HS-5 (cell line): ENCODE results near the gene SETBP1.
"Not testable (repeated sequence)": the region's sequence is repeated elsewhere in the genome, so short reads cannot be mapped to it uniquely, and the experiment has no call there.

Experiments used
- DNase-seq: peaks from one replicate; pipeline ENCODE4 v3.0.0-alpha.2; 2012; ENCODE audit warnings: low read depth

Gene SETBP1

DNA sequence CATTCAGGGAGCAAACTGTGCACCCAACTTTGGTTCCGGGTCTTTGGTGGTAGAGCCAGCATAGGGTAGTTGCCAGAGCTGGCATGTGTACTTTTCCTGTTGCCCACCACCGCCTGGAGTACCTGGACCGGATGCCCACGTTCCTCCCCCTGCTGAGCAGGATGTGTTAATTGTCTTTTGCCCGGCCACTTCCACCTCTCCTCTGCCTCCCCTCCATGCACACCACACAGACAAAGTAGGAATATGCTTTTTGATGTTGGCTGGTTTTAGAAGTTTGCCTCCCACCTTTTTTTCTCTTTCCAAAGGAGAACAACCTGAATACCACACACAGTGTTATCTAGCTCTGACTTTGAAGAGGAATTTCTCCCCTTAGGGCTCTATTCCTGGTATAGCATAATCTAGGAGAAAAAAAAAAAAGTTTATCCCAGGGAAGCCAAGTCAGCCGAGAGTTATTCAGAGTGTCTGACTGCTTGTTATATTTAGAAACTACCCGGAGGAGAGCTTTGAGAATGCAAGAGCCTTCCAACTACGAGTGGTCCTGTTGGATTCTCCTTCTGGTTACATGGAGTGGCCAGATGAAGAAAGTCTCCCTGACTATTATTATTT lies 111.9 kb downstream of the SETBP1 start:
- no peak for DNase-seq

- DNase-seq, result no peak
Measured at GRCh38 chr18:44793194-44793593, 112.5 kb downstream of the SETBP1 start.

DNA sequence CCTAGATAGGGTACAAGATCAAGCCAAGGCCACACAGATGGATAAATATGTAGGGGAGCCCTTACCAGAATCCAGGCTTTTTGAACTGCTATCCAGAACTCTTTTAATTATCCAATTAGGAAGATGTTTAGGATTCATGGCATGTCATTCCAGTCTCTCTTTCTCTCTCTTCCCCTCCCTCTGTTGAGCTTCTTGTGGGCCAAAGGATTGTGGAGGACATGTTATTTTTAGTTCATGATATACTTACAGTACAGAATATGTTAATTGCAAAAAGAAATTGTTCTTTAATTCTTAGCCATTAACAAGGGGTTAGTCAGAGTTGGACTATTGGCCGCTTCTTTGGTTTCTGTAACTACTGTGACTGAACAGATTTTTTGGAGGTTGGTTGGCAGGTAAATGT lies 113.0 kb downstream of the SETBP1 start:
- DNase-seq, result no peak

GRCh38 chr18:44795241-44795640 lies 114.6 kb downstream of the SETBP1 start:
- no peak for DNase-seq

- no peak for DNase-seq
Measured at GRCh38 chr18:44796429-44797428, 116.0 kb downstream of the SETBP1 start.

DNA sequence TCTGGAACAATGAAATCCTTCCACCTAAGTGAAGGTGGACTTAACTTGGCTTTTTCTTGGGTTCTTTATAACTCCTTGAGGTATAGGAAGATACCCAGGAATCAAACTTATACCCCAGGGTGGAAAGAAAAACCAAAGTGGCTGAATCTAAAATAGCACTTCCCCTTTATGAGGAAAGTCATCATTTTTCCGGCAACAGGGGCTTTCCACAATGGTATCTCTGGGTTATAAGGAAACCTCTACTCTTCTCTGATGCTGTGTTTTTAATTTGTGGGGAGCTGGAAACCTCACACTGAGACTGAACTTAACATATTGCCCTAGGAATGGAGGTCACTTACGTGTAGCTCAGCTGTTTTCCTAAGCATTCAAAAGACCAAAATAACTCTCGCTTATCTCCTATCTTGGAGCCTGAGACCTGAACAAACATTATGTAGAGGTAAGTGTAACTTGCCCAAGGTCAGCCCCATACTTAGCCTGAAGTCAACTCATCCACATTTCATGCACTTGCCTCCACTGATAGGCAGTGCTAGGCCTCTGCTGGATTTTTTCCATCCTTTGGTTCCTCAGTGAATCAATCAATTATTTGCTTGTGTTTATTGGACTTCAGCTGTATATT lies 117.9 kb downstream of the SETBP1 start:
- no peak for DNase-seq

DNA sequence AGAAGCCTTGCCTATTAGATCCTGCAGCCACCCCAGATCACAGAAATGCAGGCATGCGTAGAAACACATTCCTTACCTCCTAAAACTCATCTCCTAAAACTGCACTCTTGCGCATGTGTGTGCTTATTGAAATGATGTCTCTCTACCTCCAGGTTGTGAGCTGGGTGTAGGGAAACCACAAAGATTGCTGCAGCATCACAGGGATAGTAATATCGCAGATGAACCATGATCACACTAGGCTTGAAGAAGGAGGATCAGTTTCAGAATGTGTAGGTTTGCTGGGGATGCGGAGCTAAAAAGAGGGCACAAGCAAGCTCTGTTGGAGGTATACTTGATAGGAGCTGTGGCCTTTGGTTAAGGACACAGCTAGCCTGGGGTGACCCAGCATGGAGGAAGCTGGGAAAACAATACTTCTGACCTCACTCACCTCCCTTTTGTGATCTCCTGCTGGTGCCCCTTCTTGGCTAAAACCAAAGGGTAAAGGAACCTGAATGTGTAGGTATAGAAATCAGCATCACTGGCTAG lies 118.8 kb downstream of the SETBP1 start:
- no peak for DNase-seq

- DNase-seq, result no peak
Measured at GRCh38 chr18:44799907-44800421, 119.3 kb downstream of the SETBP1 start.

DNA sequence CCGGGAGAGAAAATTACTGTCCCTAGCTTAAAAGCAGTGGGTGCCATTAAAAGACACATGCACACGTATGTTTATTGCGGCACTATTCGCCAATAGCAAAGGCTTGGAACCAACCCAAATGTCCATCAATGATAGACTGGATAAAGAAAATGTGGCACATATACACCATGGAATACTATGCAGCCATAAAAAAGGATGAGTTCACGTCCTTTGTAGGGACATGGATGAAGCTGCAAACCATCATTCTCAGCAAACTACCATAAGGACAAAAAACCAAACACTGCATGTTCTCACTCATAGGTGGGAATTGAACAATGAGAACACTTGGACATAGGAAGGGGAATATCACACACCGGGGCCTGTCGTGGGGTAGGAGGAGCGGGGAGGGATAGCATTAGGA lies 120.1 kb downstream of the SETBP1 start:
- DNase-seq, result not testable (repeated sequence)

DNA sequence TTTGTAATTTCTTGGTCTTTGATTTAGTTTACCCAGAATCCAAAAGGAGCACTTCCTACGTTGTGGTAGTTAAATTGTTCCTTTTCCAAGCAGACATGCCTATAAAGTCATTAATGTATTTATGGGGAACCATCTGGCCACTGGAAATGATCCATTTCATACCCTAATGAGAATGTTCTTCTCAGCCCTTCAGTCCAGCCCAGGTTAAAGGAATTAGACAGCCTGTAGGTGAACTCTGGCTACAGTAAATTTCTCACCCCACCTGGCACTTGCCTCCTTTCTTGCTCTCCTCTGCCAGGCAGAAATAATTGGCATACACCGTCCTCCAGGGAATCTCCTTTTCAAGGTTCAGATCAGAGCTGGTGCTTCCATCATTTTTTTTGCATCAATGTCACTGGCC lies 121.1 kb downstream of the SETBP1 start:
- DNase-seq, result no peak

DNA sequence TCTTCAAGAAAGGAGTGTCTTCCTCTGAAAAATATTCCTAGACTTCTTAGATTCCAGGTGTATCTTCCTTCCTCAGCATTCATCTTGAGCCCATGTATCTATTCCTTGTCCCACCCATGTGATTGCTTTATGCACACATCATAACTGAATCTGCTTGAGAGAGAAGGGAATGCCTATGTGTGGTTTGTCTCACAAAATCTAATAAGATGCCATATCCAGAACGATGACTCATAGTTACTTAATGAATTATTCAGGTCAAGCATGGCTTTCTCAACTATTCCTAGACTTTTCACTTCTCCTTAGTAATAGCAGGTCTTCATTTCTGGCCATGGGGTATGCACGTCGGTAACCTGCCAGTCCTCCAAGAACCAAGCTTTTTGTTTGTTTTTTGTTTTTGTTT lies 121.8 kb downstream of the SETBP1 start:
- no peak for DNase-seq

- no peak for DNase-seq
Measured at GRCh38 chr18:44803019-44803650, 122.4 kb downstream of the SETBP1 start.

GRCh38 chr18:44804033-44804432 lies 123.3 kb downstream of the SETBP1 start:
- DNase-seq, result no peak

GRCh38 chr18:44805176-44805575 lies 124.5 kb downstream of the SETBP1 start:
- DNase-seq, result no peak

GRCh38 chr18:44805643-44806042 lies 125.0 kb downstream of the SETBP1 start:
- no peak for DNase-seq

DNA sequence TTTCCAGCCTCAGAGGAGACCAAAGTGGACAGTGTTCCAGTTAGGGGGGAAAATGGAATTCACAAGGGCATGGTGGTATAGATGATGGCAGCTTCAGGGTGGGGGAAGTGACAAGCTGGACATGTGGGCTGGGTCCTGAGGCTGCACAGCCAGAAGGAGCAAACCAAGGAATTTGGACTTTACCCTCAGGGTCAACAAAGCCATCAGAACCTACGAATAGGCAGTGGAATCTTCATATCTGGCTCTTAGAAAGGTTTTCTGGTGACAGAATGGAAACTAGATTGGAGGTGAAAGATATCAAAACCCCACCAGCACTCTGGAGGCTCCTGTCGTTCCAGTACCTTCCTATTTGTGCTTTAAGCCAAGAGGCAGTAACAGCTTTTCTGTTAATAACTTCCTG lies 127.1 kb downstream of the SETBP1 start:
- no peak for DNase-seq

DNA sequence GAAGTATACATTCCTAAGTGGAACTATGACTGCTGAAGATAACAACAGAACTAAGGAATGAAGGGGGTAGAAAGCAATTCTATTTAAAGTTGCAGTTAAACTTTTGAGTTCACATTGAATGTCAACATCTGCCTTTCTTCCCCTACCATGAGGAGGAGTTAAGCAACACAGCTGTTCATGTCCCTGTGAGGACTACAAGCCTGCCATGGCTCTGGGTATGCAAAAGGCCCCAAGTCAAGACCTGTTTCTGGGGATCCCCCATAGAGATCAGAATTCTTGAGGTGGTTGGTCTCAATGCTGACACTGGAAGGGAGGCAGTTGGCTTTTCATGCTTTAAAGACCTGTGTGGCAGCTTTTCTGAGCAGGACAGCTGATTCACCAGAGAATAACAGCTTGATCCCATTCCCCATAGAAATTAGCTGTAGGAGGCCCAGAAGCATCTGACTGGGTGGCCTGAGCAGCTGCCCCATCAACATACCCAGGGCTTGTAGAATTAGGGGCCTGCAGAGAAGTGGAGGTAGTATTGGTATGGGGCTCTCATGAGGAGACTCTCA lies 131.0 kb downstream of the SETBP1 start:
- no peak for DNase-seq

GRCh38 chr18:44812426-44812825 lies 131.7 kb downstream of the SETBP1 start:
- no peak for DNase-seq

GRCh38 chr18:44813586-44813985 lies 132.9 kb downstream of the SETBP1 start:
- no peak for DNase-seq

GRCh38 chr18:44815108-44815507 lies 134.4 kb downstream of the SETBP1 start:
- DNase-seq, result no peak

- no peak for DNase-seq
Measured at GRCh38 chr18:44816050-44816449, 135.4 kb downstream of the SETBP1 start.

DNA sequence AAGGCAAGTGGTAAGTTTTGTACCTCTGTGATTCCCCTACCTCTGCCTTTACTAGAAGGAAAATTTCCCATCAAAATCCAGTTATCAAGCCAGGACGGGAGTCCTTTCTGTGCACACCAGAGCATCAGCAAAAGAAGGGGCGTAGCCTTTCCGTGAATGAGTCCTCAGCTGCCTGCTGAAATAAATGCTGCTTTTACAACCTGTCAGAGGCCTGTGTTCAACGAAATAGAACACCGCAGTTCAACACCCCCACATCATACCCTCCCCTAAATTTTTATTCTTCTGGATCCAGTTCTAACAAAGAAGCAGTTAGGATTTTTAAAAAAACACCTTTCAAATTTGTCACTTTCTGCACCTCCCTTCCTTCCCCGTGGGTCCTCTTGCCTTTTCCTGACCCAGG lies 135.8 kb downstream of the SETBP1 start:
- no peak for DNase-seq
